RWPE2 (cell line): ENCODE results near the gene MLKL.

Experiments used
- ATAC-seq: fragments of 200-7000 bp; cut with Tn5 transposase; 3 replicates; pipeline ENCODE4 v1.9.1; 2021; ENCODE audit warnings: low read depth
- DNase-seq: peaks from one replicate; pipeline ENCODE4 v3.0.0-alpha.2; 2020; ENCODE audit warnings: low spot score
- H3K27ac ChIP-seq: fragments of 450-650 bp; 2 replicates; pipeline ENCODE4 v1.5.1; 2017; ENCODE audit warnings: mild to moderate bottlenecking; ENCODE audit not compliant: poor library complexity, severe bottlenecking
- H3K27me3 ChIP-seq: fragments of 250-450 bp; sonication (Bioruptor Pico); 2 replicates; pipeline ENCODE4 v1.5.1; 2021; ENCODE audit warnings: mild to moderate bottlenecking, moderate library complexity; ENCODE audit not compliant: insufficient read depth, poor library complexity, severe bottlenecking
- H3K36me3 ChIP-seq: fragments of 250-450 bp; sonication (Bioruptor Pico); 2 replicates; pipeline ENCODE4 v1.5.1; 2020; ENCODE audit warnings: low read depth, mild to moderate bottlenecking, moderate library complexity
- H3K4me1 ChIP-seq: fragments of 250-450 bp; sonication (Bioruptor Pico); 2 replicates; pipeline ENCODE4 v1.5.1; 2021; ENCODE audit warnings: mild to moderate bottlenecking, moderate library complexity; ENCODE audit not compliant: insufficient read depth, poor library complexity, severe bottlenecking
- H3K4me3 ChIP-seq: fragments of 250-450 bp; sonication (Bioruptor Pico); 2 replicates; pipeline ENCODE4 v1.5.1; 2021; ENCODE audit warnings: mild to moderate bottlenecking, moderate library complexity; ENCODE audit not compliant: severe bottlenecking
- H3K9me3 ChIP-seq: fragments of 250-450 bp; sonication (Bioruptor Pico); 2 replicates; pipeline ENCODE4 v1.5.1; 2021; ENCODE audit warnings: mild to moderate bottlenecking, moderate library complexity; ENCODE audit not compliant: severe bottlenecking
- CTCF ChIP-seq: fragments of 450-650 bp; IDR thresholded peaks from one replicate; pipeline ENCODE4 v1.5.1; 2017; ENCODE audit warnings: mild to moderate bottlenecking, moderate library complexity; ENCODE audit not compliant: poor library complexity, severe bottlenecking

The MLKL gene

DNA sequence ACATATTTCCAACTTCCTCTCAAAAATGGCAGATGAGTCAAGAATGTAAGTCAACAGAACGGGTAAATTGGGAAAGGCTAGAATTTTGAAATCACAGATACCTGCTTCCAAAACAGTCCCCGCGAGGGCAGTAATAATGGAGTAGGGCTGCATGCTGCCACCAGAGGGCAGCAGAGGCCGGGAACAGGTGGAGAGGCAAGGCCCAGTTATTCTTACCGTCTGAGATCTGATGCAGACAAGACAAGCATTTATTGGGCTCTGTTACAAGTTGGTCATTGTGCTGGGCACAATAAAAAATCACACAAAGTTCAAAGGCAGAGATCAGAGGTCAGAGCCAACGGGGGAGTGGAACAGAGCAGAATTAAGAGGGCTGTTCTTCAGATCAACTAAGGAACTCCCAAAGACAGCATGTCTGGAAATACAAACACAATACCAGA is 8.8 kb upstream of the MLKL start:
- ATAC-seq (peak; percentile 95), DNase-seq (no peak)
- Histone ChIP-seq H3K27ac (no peak overlapping the region), H3K4me1 (peaks cover 3% of the 10 kb centered on the region), H3K36me3 (no peaks in the 10 kb centered on the region), H3K4me3 (no peak overlapping the region), H3K9me3 (no peaks in the 10 kb centered on the region), H3K27me3 (no peaks in the 10 kb centered on the region)
- peak; percentile 99 for TF ChIP-seq CTCF

DNA sequence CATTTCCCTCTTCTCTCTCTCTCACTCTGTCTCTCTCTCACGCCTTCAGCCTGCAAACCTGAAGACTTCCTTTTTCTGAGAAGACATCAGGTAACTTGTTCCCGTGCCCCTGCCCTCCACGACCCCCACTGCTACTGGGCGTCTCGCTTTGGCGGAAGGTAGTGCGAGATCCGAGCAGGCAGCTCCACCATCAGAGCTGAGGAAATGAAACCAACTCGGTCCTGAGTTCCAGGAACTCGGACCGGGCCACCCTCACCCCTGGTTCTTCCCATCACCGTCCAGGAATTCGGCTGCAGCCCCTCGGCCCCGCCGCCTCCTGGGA is 585 bp downstream of the MLKL start:
- ATAC-seq (peak; percentile 10; the same call in 1 of the 3 replicates), DNase-seq (no peak)
- Histone ChIP-seq H3K4me3 (peak overlapping the region; percentile 74), H3K4me1 (peaks cover 19% of the 10 kb centered on the region), H3K27me3 (no peaks in the 10 kb centered on the region), H3K27ac (peak overlapping the region; percentile 81), H3K9me3 (no peaks in the 10 kb centered on the region), H3K36me3 (peaks cover 13% of the 10 kb centered on the region)
- TF ChIP-seq CTCF, result no peak

GRCh38 chr16:74699666-74700065 is 996 bp downstream of the MLKL start:
- H3K4me1 ChIP-seq, result peaks cover 19% of the 10 kb centered on the region
- no peaks in the 10 kb centered on the region for H3K9me3 ChIP-seq
- DNase-seq (no peak), ATAC-seq (no peak)
- H3K36me3 ChIP-seq, result peaks cover 17% of the 10 kb centered on the region
- H3K4me3 ChIP-seq, result peak overlapping the region; percentile 74
- no peak for TF ChIP-seq CTCF
- no peaks in the 10 kb centered on the region for H3K27me3 ChIP-seq
- peak overlapping the region; percentile 81 for H3K27ac ChIP-seq

GRCh38 chr16:74698222-74698621 is 2.4 kb downstream of the MLKL start:
- no peaks in the 10 kb centered on the region for H3K9me3 ChIP-seq
- peaks cover 27% of the 10 kb centered on the region for H3K36me3 ChIP-seq
- H3K27me3 ChIP-seq, result no peaks in the 10 kb centered on the region
- peaks cover 19% of the 10 kb centered on the region for H3K4me1 ChIP-seq
- TF ChIP-seq CTCF, result no peak
- no peak overlapping the region for H3K27ac ChIP-seq
- DNase-seq, result no peak
- ATAC-seq, result no peak
- H3K4me3 ChIP-seq, result no peak overlapping the region

GRCh38 chr16:74695450-74696422 is 4.9 kb downstream of the MLKL start:
- Histone ChIP-seq H3K36me3 (peaks cover 49% of the 10 kb centered on the region), H3K27me3 (no peaks in the 10 kb centered on the region), H3K4me3 (peak overlapping the region; percentile 19), H3K9me3 (no peaks in the 10 kb centered on the region), H3K4me1 (peaks cover 13% of the 10 kb centered on the region), H3K27ac (peak overlapping the region; percentile 24)
- ATAC-seq (peak; percentile 90), DNase-seq (peak; percentile 82)
- TF ChIP-seq CTCF, result no peak
